ENCODE data around the gene CGA.

The CGA gene

GRCh38 chr6:87040729-87041128 lies 54.2 kb downstream of the CGA start:
- in situ Hi-C loops (cut with HindIII; ENCODE audit: low pct_ligation_motif_present, low pct_unique_long_range_greater_than_20kb, low sequenced_read_pairs) = no loop called here
- DNase-seq = no peak

Data from ACHN (cell line).